Activated CD4-positive, alpha-beta T cell treated with anti-CD3 and anti-CD28 coated beads, Interleukin-2, amount 10 ng/mL, durations not matched to agents 24 days and 14 days (primary cell): ENCODE measurements around the gene CLEC17A. TPM values are rescaled to one million over a fixed set of nuclear protein-coding genes. Genes with fewer than 3 reads are reported as not detected.
A peak's percentile ranks its signal among the peaks of the same experiment; 100 is the strongest.
"Not testable (repeated sequence)": the region's sequence is repeated elsewhere in the genome, so short reads cannot be mapped to it uniquely, and the experiment has no call there.

Experiments
- DNase-seq: peaks from one replicate; pipeline ENCODE4 v3.0.0; 2022
- H3K27ac Mint-ChIP-seq: one replicate; pipeline ENCODE4 v1.8.0; 2022; ENCODE audit warnings: mild to moderate bottlenecking, mixed read lengths
- H3K27me3 Mint-ChIP-seq: one replicate; pipeline ENCODE4 v1.8.0; 2022; ENCODE audit warnings: mixed read lengths
- H3K36me3 Mint-ChIP-seq: one replicate; pipeline ENCODE4 v1.8.0; 2022; ENCODE audit warnings: low read depth, mild to moderate bottlenecking, mixed read lengths
- H3K4me1 Mint-ChIP-seq: one replicate; pipeline ENCODE4 v1.8.0; 2021; ENCODE audit warnings: mixed read lengths
- H3K4me3 Mint-ChIP-seq: one replicate; pipeline ENCODE4 v1.8.0; 2022; ENCODE audit warnings: mild to moderate bottlenecking, moderate library complexity, mixed read lengths
- H3K9me3 Mint-ChIP-seq: one replicate; pipeline ENCODE4 v1.8.0; 2021; ENCODE audit warnings: mixed read lengths
- intact Hi-C: fragments of 100-400 bp; cut with micrococcal nuclease; formaldehyde crosslinking; loops from one replicate; pipeline ENCODE4 v1.15.1; 2023
- total RNA-seq: library from RNA; stranded (reverse); gene quantifications from 2 replicates; pipeline ENCODE4 v1.2.3, GENCODE V29; 2022

CLEC17A gene
- not detected in 2 replicates for total RNA-seq

- DNase-seq: no peak
- intact Hi-C loops: no loop called here
- Mint-ChIP-seq H3K4me1 (peaks cover 2% of the 10 kb centered on the region), H3K27ac (no peak within 1 kb of the TSS), H3K9me3 (no peaks in the 10 kb centered on the region), H3K4me3 (no peak within 1 kb of the TSS), H3K36me3 (no peaks in the 10 kb centered on the region), H3K27me3 (no peaks in the 10 kb centered on the region)
Measured at GRCh38 chr19:14582894-14583340, at the start of gene CLEC17A. TSS of gene CLEC17A (plus strand) at chr19:14583084. CDS start at chr19:14583161, 77 bp downstream.

- no peaks in the 10 kb centered on the region for H3K9me3 Mint-ChIP-seq
- no peak overlapping the region for H3K27ac Mint-ChIP-seq
- peaks cover 14% of the 10 kb centered on the region for H3K4me1 Mint-ChIP-seq
Measured at GRCh38 chr19:14533450-14533849, 49.4 kb upstream of the CLEC17A start.

GRCh38 chr19:14536926-14537692, 45.8 kb upstream of the CLEC17A start:
- peaks cover 4% of the 10 kb centered on the region for H3K36me3 Mint-ChIP-seq
- intact Hi-C loops: no loop called here
- H3K4me1 Mint-ChIP-seq: peaks cover 5% of the 10 kb centered on the region
- no peak overlapping the region for H3K27ac Mint-ChIP-seq
- H3K9me3 Mint-ChIP-seq: no peaks in the 10 kb centered on the region
- H3K4me3 Mint-ChIP-seq: no peak overlapping the region
- DNase-seq: peak; percentile 86
- no peaks in the 10 kb centered on the region for H3K27me3 Mint-ChIP-seq

More at GRCh38 chr19:14533450-14533849, 49.4 kb upstream of the CLEC17A start:
- H3K36me3 Mint-ChIP-seq: peaks cover 4% of the 10 kb centered on the region
- no peak overlapping the region for H3K4me3 Mint-ChIP-seq
- DNase-seq: no peak
- H3K27me3 Mint-ChIP-seq: no peaks in the 10 kb centered on the region
- intact Hi-C loops: no loop called here

- Mint-ChIP-seq H3K27me3 (no peaks in the 10 kb centered on the region), H3K27ac (no peak overlapping the region), H3K36me3 (no peaks in the 10 kb centered on the region), H3K4me3 (no peak overlapping the region), H3K9me3 (no peaks in the 10 kb centered on the region), H3K4me1 (peaks cover 5% of the 10 kb centered on the region)
- intact Hi-C loops: no loop called here
- no peak for DNase-seq
Measured at GRCh38 chr19:14540741-14541525, 42.0 kb upstream of the CLEC17A start.

- H3K36me3 Mint-ChIP-seq, H3K4me1 Mint-ChIP-seq, H3K27me3 Mint-ChIP-seq, H3K9me3 Mint-ChIP-seq, H3K4me3 Mint-ChIP-seq, intact Hi-C loops, DNase-seq, H3K27ac Mint-ChIP-seq: not testable (repeated sequence)
Measured at GRCh38 chr19:14541979-14542378, 40.9 kb upstream of the CLEC17A start.

- intact Hi-C loops: no loop called here
- no peak for DNase-seq
- Mint-ChIP-seq H3K9me3 (no peaks in the 10 kb centered on the region), H3K27me3 (no peaks in the 10 kb centered on the region), H3K36me3 (peaks cover 2% of the 10 kb centered on the region), H3K4me1 (peaks cover 7% of the 10 kb centered on the region), H3K4me3 (no peak overlapping the region), H3K27ac (no peak overlapping the region)
Measured at GRCh38 chr19:14542711-14543328, 40.1 kb upstream of the CLEC17A start.

GRCh38 chr19:14544047-14544446, 38.8 kb upstream of the CLEC17A start:
- intact Hi-C loops: no loop called here
- peaks cover 5% of the 10 kb centered on the region for H3K4me1 Mint-ChIP-seq
- H3K27ac Mint-ChIP-seq: no peak overlapping the region
- DNase-seq: no peak
- no peak overlapping the region for H3K4me3 Mint-ChIP-seq
- H3K27me3 Mint-ChIP-seq: no peaks in the 10 kb centered on the region
- H3K36me3 Mint-ChIP-seq: peaks cover 5% of the 10 kb centered on the region
- H3K9me3 Mint-ChIP-seq: no peaks in the 10 kb centered on the region

- no peak overlapping the region for H3K4me3 Mint-ChIP-seq
- intact Hi-C loops: no loop called here
- no peaks in the 10 kb centered on the region for H3K9me3 Mint-ChIP-seq
- DNase-seq: no peak
- H3K27ac Mint-ChIP-seq: no peak overlapping the region
- H3K36me3 Mint-ChIP-seq: peaks cover 10% of the 10 kb centered on the region
- H3K27me3 Mint-ChIP-seq: no peaks in the 10 kb centered on the region
- H3K4me1 Mint-ChIP-seq: peaks cover 5% of the 10 kb centered on the region
Measured at GRCh38 chr19:14544977-14545715, 37.7 kb upstream of the CLEC17A start.

GRCh38 chr19:14545716-14546082, 37.2 kb upstream of the CLEC17A start:
- DNase-seq: no peak
- Mint-ChIP-seq H3K4me1 (peaks cover 10% of the 10 kb centered on the region), H3K36me3 (peaks cover 12% of the 10 kb centered on the region), H3K9me3 (no peaks in the 10 kb centered on the region), H3K4me3 (no peak overlapping the region), H3K27ac (no peak overlapping the region), H3K27me3 (no peaks in the 10 kb centered on the region)
- intact Hi-C loops: no loop called here

- Mint-ChIP-seq H3K4me3 (no peak overlapping the region), H3K36me3 (peaks cover 16% of the 10 kb centered on the region), H3K27ac (peak overlapping the region; percentile 9), H3K4me1 (peaks cover 21% of the 10 kb centered on the region), H3K27me3 (no peaks in the 10 kb centered on the region), H3K9me3 (no peaks in the 10 kb centered on the region)
- DNase-seq: no peak
- intact Hi-C loops: no loop called here
Measured at GRCh38 chr19:14550201-14550754, 32.6 kb upstream of the CLEC17A start.

GRCh38 chr19:14551134-14552005, 31.5 kb upstream of the CLEC17A start:
- H3K9me3 Mint-ChIP-seq, intact Hi-C loops, H3K27me3 Mint-ChIP-seq: not testable (repeated sequence)
- peak; percentile 92 for DNase-seq
- peaks cover 28% of the 10 kb centered on the region for H3K4me1 Mint-ChIP-seq
- H3K36me3 Mint-ChIP-seq: peaks cover 16% of the 10 kb centered on the region
- H3K27ac Mint-ChIP-seq: peak overlapping the region; percentile 65
- peak overlapping the region; percentile 54 for H3K4me3 Mint-ChIP-seq

GRCh38 chr19:14552006-14552360, 30.9 kb upstream of the CLEC17A start:
- H3K27me3 Mint-ChIP-seq, H3K9me3 Mint-ChIP-seq, DNase-seq, intact Hi-C loops: not testable (repeated sequence)
- Mint-ChIP-seq H3K4me3 (peak overlapping the region; percentile 17), H3K4me1 (peaks cover 31% of the 10 kb centered on the region), H3K27ac (peak overlapping the region; percentile 63), H3K36me3 (peaks cover 16% of the 10 kb centered on the region)
